Stromal cell of bone marrow (primary cell): ENCODE data around the gene ADAM22.

ENCODE experiments used
- DNase-seq: peaks from one replicate; pipeline ENCODE4 v3.0.0-alpha.2; 2012; ENCODE audit warnings: low read depth

ADAM22 gene

GRCh38 chr7:87959336-87959735 lies 25.3 kb downstream of the ADAM22 start:
- DNase-seq: no peak

GRCh38 chr7:87960239-87960638 lies 26.2 kb downstream of the ADAM22 start:
- no peak for DNase-seq

- no peak for DNase-seq
Observed at GRCh38 chr7:87961754-87962153, 27.7 kb downstream of the ADAM22 start.

GRCh38 chr7:87966271-87966670 lies 32.2 kb downstream of the ADAM22 start:
- DNase-seq: no peak

GRCh38 chr7:87968021-87968420 lies 34.0 kb downstream of the ADAM22 start:
- DNase-seq: no peak

GRCh38 chr7:87982116-87982515 lies 48.1 kb downstream of the ADAM22 start:
- no peak for DNase-seq

- DNase-seq: no peak
Observed at GRCh38 chr7:87984088-87984487, 50.0 kb downstream of the ADAM22 start.

GRCh38 chr7:87993269-87993668 lies 59.2 kb downstream of the ADAM22 start:
- DNase-seq: no peak

GRCh38 chr7:87999261-87999660 lies 65.2 kb downstream of the ADAM22 start:
- no peak for DNase-seq

GRCh38 chr7:88001744-88002530 lies 67.9 kb downstream of the ADAM22 start:
- no peak for DNase-seq

GRCh38 chr7:88002617-88003016 lies 68.6 kb downstream of the ADAM22 start:
- DNase-seq: no peak

- no peak for DNase-seq
Observed at GRCh38 chr7:88003581-88003980, 69.5 kb downstream of the ADAM22 start.

- no peak for DNase-seq
Observed at GRCh38 chr7:88005191-88005590, 71.1 kb downstream of the ADAM22 start.

GRCh38 chr7:88009651-88010050 lies 75.6 kb downstream of the ADAM22 start:
- no peak for DNase-seq

GRCh38 chr7:88012086-88012485 lies 78.0 kb downstream of the ADAM22 start:
- DNase-seq: no peak

- no peak for DNase-seq
Observed at GRCh38 chr7:88013981-88014380, 79.9 kb downstream of the ADAM22 start.

GRCh38 chr7:88014581-88014980 lies 80.5 kb downstream of the ADAM22 start:
- no peak for DNase-seq

GRCh38 chr7:88015309-88015708 lies 81.3 kb downstream of the ADAM22 start:
- no peak for DNase-seq

- no peak for DNase-seq
Observed at GRCh38 chr7:88018501-88018900, 84.5 kb downstream of the ADAM22 start.

- no peak for DNase-seq
Observed at GRCh38 chr7:88020953-88021665, 87.1 kb downstream of the ADAM22 start.

- no peak for DNase-seq
Observed at GRCh38 chr7:88027724-88028123, 93.7 kb downstream of the ADAM22 start.

GRCh38 chr7:88034083-88034695 lies 100.1 kb downstream of the ADAM22 start:
- no peak for DNase-seq

GRCh38 chr7:88037050-88037449 lies 103.0 kb downstream of the ADAM22 start:
- no peak for DNase-seq
